Subcutaneous adipose tissue (tissue), 4 donors: ENCODE results near the gene SYP. TPM values are rescaled to one million over a fixed set of nuclear protein-coding genes. Genes with fewer than 3 reads are reported as not detected.

Experiments
- CTCF ChIP-seq: fragments of 450-650 bp; IDR thresholded peaks from one replicate; pipeline ENCODE4 v1.5.1; 2016; ENCODE audit warnings: low read depth, mild to moderate bottlenecking, control low read depth, antibody characterized with exemption, moderate library complexity
- total RNA-seq, 4 donors: library from RNA; depleted of rRNA; stranded (reverse); fragments of >200 nt; gene quantifications; one replicate each; pipeline ENCODE4 v1.1.0, GENCODE V29; 2016

Gene SYP
- total RNA-seq, 4 donors from 2014 or later: 0.16 to 2.4 (median 0.91) TPM

- no peak for TF ChIP-seq CTCF
Observed at GRCh38 chrX:49243166-49243565, 43.2 kb upstream of the SYP start.

- no peak for TF ChIP-seq CTCF
Observed at GRCh38 chrX:49242545-49243066, 42.6 kb upstream of the SYP start.

GRCh38 chrX:49238735-49239134 lies 38.7 kb upstream of the SYP start:
- no peak for TF ChIP-seq CTCF

GRCh38 chrX:49237060-49237459 lies 37.1 kb upstream of the SYP start:
- TF ChIP-seq CTCF: no peak

- no peak for TF ChIP-seq CTCF
Observed at GRCh38 chrX:49233887-49234555, 34.0 kb upstream of the SYP start.

- TF ChIP-seq CTCF: no peak
Observed at GRCh38 chrX:49233176-49233575, 33.2 kb upstream of the SYP start, which contains the start of gene CACNA1F. Gene CACNA1F, minus strand, starts transcription at chrX:49233340. Its CDS starts 31 bp downstream, at chrX:49233309.

- no peak for TF ChIP-seq CTCF
Observed at GRCh38 chrX:49232525-49232924, 32.5 kb upstream of the SYP start.
